IPS DF 4.7 (cell line): ENCODE results near the gene MILR1.
"Not testable (repeated sequence)": the region's sequence is repeated elsewhere in the genome, so short reads cannot be mapped to it uniquely, and the experiment has no call there.

Experiments used
- DNase-seq: peaks from one replicate; pipeline ENCODE4 v3.0.0-alpha.2; 2013; ENCODE audit warnings: low spot score; ENCODE audit errors: extremely low read depth

Gene MILR1, protein sequence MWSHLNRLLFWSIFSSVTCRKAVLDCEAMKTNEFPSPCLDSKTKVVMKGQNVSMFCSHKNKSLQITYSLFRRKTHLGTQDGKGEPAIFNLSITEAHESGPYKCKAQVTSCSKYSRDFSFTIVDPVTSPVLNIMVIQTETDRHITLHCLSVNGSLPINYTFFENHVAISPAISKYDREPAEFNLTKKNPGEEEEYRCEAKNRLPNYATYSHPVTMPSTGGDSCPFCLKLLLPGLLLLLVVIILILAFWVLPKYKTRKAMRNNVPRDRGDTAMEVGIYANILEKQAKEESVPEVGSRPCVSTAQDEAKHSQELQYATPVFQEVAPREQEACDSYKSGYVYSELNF

DNA sequence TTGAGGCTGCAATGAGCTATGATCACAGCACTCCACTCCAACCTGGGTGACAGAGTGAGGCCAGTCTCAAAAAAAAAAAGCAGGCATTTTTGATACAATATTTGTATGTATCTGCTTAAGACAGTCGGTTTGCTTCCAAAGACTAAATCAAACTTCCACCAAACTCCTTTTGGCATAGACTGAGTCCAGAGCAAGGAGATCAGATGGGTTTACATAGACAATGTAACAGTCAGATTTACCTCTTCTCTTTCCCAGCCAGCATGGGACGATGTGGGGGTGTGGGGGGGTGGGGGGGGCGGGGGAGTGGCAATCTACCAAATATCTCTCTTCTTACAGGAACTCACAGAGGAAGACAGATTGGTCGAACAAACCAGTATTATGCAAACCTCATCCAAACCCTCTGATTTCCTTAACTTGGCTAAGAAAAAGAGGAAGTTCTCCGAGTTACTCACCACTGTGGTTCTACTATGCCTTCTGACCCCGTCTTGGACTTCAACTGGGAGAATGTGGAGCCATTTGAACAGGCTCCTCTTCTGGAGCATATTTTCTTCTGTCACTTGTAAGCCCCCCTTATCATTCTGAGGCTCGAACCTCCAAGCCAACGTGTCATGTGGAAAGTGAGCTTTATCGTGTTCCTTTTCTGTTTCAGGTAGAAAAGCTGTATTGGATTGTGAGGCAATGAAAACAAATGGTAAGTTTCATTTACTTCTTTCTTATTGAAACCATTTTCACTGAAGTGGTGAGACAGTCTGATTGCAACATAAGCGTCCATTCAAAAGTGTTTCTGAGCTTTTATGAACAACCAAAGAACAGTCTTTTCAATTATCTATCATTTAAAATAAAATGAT is at the start of gene MILR1:
MILR1 (plus strand) TSS at position 451 of the 848 bp plus-strand sequence; CDS start at position 505, 54 bp downstream.
- no peak for DNase-seq

DNA sequence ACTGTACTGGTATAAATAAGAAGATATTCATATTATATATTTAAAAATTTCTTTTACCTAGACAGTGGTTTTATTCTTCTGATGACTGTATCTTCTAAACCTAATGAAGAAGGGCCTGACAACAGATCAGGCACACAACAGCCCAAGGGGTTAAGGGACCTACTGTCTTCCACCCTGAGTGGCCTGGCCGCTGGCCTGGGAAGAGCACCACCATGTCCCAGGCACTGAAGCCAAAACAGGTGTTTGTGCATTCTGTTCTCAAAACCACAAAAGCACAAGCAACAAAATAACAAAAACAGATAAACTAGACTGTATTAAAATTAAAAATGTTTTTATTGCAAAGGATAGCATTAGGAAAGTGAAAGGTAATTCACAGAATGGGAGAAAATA is 49.2 kb upstream of the MILR1 start:
- DNase-seq: no peak

- no peak for DNase-seq
Measured at GRCh38 chr17:64400642-64401041, 48.3 kb upstream of the MILR1 start.

GRCh38 chr17:64401244-64401860 is 47.6 kb upstream of the MILR1 start:
- DNase-seq: no peak

DNA sequence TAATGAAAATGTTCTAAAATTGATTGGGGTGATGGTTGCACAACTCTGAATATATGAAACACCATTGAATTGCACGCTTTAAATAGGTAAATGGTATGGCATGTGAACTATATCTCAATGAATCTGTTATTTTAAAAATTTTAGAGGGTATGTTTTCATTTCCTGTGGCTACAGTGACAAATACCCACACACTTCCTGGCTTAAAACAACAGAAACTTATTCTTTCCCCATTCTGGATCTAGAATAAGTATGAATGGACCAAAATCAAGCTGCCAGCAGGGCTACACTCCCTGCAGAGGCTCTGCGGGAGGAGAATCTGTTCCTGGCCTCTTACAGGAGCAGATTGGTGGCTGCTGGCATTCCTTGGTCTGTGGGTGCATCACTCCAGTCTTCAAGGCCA is 47.0 kb upstream of the MILR1 start:
- DNase-seq: no peak

DNA sequence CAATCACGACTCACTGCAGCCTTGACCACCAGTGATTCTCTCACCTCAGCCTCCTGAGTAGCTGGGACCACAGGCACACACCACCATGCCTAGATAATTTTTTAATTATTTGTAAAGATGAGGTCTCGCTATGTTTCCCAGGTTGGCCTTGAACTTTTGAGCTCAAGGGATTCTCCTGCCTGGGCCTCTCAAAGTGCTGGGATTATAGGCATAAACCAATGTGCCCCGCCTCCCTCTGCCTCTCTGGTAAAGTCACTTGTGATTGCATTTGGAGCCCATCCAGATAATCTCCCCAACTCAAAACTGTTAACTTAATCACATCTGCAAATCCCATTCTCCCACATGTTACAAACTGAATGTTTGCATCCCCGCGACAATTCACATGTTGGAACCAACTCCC is 46.4 kb upstream of the MILR1 start:
- DNase-seq: no peak

- DNase-seq: no peak
Measured at GRCh38 chr17:64403881-64404460, 44.9 kb upstream of the MILR1 start.

DNA sequence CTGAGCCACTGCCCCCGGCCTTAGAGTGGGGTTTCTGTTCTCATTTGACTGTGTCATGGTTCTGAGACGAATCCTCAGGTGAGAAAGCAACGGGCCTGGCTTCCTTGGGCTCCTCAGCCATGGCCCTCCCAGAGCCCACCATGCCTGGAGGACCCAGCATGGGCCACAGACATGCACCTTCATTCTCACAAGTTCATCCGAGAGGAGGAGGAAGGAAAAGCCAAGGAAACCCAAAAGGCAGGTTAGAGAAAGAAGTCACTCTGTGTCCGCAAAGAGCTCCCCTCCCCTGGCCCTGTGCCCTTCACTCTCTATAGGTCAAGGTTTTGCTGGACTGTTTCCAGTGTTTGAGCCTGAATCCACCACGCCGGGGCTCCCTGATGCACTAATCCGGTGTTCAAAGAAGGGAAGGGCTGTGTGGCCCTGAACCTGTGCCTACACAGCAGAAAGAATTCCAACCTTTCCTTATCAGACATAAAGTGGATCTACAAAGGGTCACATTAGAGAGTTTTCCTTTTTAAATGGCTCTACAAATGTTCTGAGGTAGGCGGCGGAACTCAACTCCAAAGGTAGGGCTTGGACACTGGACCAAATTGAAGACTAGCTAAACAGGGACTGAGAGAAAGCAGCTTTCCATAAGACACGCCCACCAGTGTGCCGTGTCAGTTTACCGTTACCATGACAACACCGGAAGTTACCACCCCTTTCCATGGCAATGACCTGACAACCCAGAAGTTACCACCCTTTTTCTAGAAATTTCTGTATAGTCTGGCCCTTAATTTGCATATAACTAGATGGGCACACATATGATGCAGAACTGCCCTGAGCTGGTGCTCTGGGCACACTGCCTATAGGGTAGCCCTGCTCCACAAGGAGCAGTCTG is 42.4 kb upstream of the MILR1 start:
- no peak for DNase-seq

GRCh38 chr17:64410750-64411490 is 38.0 kb upstream of the MILR1 start:
- DNase-seq: no peak

DNA sequence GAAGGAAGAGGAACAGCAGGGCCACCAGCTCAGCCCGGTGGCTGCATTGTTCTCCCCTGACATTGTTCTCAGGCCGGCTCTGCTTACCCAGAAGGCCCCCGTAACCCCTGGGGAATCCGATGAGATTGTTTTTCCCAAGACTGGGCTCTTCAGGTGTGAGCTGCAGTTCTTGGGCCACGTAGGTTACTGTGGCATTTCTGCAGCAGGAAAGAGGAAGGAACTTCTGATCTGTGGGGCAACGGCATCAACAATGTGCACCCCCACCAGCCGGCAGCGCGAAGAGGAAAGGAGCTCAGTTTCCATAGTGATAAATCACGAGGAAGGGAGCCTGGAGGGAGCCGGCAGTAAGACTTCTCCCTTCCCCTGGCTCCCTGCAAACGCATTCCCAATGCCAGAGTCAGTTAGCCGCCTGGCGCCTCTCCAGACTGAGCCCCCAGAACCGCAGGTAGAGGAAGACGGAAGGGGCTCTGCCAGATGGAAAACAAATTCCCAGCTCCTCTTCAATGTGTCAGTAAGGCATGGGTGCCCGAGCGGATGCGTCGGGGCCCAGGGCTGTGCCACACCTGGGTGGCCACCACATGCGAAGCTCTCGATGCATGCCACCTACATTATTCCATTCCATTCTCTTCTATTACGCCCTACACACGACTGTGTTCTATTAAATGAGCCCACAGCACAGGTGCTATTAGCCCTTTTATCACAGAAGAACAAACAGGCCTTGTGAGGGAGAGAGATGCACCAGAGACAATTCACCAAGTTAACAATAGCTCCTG is 36.7 kb upstream of the MILR1 start:
- no peak for DNase-seq

DNA sequence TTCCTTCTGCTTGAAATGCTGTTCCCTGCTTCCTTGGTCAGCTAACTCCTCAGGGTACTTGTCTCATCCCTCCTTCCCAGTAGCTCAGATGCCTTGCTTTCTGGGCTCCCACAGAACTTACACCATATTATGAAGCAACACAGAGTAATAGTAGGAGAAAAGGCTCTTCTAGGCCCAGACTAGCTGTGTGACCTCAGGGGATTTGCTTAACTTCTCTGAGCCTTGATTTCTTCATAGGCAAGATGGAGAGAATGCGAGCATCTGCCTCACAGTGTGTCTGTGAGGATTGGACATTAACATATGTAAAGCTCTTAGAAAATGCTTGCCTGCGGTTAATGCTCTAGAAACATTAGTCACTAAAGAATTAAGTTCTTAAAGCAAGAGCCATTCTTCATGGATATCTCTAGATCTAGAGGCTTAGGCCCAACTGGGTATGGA is 36.0 kb upstream of the MILR1 start:
- DNase-seq: no peak

GRCh38 chr17:64413513-64413912 is 35.4 kb upstream of the MILR1 start:
- no peak for DNase-seq

GRCh38 chr17:64418506-64419339 is 30.2 kb upstream of the MILR1 start:
- no peak for DNase-seq

DNA sequence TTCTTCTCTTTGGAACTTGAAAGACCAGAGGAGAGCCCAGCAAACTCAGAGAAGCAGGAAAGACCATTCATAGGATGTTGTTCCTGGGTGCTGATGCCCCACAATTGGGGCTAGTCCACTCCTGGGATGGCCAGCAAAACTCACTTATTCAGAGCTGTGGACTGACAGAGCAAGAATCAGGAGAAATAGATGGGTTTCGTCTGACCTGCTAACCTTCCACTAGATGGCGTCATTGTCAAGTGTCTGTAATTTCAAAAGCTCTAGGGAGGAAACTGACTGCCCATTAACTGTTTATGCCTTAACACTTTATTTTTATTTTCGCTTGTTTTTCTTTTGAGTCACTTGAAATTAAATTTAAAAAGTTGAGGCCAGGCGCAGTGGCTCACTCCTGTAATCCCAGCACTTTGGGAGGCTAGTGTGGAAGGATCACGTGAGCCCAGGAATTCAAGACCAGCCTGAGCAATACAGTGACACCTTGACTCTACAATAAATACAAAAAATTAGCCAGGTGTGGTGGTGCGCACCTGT is 28.7 kb upstream of the MILR1 start:
- no peak for DNase-seq

- DNase-seq: not testable (repeated sequence)
Measured at GRCh38 chr17:64422121-64422520, 26.8 kb upstream of the MILR1 start.

DNA sequence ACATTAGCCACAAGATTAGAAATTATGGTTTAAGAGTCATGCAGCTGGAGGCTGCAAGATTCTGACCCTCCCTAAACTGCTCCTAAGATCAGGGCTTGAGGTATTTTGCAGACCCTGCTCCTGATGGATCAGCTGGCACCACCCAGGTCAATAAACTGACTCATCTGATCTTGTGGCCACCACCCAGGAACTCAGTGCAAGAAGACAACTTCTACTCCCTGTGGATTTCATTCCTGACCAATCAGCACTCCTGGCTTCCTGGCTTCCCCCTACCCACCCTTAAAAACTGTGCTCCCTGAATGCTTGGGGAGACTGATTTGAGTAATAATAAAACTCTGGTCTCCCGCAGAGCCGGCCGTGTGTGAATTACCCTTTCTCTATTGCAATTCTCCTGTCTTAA is 25.0 kb upstream of the MILR1 start:
- DNase-seq: no peak

DNA sequence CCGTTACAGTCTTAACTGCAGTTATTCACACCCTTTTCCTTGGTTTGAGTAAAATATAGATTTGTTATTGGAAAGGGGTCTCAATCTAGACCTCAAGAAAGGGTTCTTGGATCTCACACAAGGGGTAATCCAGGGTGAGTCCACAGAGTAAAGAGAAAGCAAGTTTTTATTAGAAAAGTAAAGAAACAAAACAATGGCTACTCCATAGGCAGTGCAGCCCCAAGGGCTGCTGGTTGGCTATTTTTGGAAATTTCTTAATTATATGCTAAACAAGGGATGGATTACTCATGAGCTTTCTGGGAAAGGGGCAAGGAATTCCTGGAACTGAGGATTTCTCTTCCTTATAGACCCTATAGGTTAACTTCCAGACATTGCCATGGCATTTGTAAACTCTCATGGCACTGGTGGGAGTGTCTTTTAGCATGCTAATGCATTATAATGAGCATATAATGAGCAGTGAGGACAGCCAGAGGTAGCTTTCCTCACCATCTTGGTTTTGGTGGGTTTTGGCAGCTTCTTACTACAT is 24.5 kb upstream of the MILR1 start:
- no peak for DNase-seq

DNA sequence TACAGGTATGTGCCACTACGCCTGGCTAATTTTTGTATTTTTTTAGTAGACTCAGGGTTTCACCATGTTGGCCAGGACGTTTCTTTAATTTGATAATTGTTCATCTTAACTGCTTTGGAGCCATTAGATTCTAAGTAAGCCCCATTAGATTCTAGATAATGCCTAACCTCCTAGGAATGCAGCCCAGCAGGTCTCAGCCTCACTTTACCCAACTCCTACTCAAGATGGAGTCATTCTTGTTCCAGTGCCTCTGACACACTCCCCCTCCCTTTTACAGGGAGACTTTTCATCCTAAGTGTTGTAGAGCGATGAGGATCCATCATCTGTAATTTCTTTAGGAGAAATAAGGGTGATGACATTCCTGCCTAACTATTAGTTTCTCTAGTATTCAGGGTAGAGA is 23.7 kb upstream of the MILR1 start:
- no peak for DNase-seq
